Left lobe of liver (tissue), 2 donors: ENCODE results near the gene PLA2G3. TPM values are rescaled to one million over a fixed set of nuclear protein-coding genes. Genes with fewer than 3 reads are reported as not detected.
A peak's percentile ranks its signal among the peaks of the same experiment; 100 is the strongest.

ENCODE experiments used
- ATAC-seq: fragments of 200-7000 bp; cut with Tn5 transposase; one replicate; pipeline ENCODE4 v1.9.1; 2020; ENCODE audit warnings: mild to moderate bottlenecking, moderate library complexity
- DNase-seq: peaks from one replicate; pipeline ENCODE4 v3.0.0-alpha.2; 2020; ENCODE audit warnings: low spot score
- total RNA-seq: library from RNA; stranded (reverse); gene quantifications from one replicate; pipeline ENCODE4 v1.2.1, GENCODE V29; 2021
- donor health status: DM: no; HTN: no; CAD: no; lungs with moderate emphysema.
- donor health status: DM: no; HTN: yes; CAD: no.

Gene PLA2G3
- total RNA-seq, 1 donor from 2014 or later = not detected

GRCh38 chr22:31148953-31149627, 8.8 kb upstream of the PLA2G3 start:
- DNase-seq (no peak), ATAC-seq (peak; percentile 85)

- no peak for DNase-seq
- ATAC-seq = peak; percentile 30
Observed at GRCh38 chr22:31148488-31148887, 8.2 kb upstream of the PLA2G3 start.

GRCh38 chr22:31144223-31144622, 3.9 kb upstream of the PLA2G3 start:
- ATAC-seq (no peak), DNase-seq (no peak)

GRCh38 chr22:31143537-31143936, 3.2 kb upstream of the PLA2G3 start:
- DNase-seq = no peak

GRCh38 chr22:31143038-31143437, 2.7 kb upstream of the PLA2G3 start:
- no peak for ATAC-seq
- no peak for DNase-seq

More at GRCh38 chr22:31143537-31143936, 3.2 kb upstream of the PLA2G3 start:
- ATAC-seq = peak; percentile 31

- ATAC-seq = no peak
- no peak for DNase-seq
Observed at GRCh38 chr22:31142285-31142684, 2.0 kb upstream of the PLA2G3 start.

- DNase-seq = no peak
- no peak for ATAC-seq
Observed at GRCh38 chr22:31141551-31141950, 1.2 kb upstream of the PLA2G3 start.

- DNase-seq = no peak
- ATAC-seq = no peak
Observed at GRCh38 chr22:31140746-31141145, 438 bp upstream of the PLA2G3 start.

- DNase-seq = no peak
Observed at GRCh38 chr22:31139066-31139465, 1.2 kb downstream of the PLA2G3 start.

GRCh38 chr22:31138126-31138525, 2.2 kb downstream of the PLA2G3 start:
- DNase-seq = no peak
- no peak for ATAC-seq

More at GRCh38 chr22:31139066-31139465, 1.2 kb downstream of the PLA2G3 start:
- no peak for ATAC-seq

GRCh38 chr22:31137721-31138120, 2.6 kb downstream of the PLA2G3 start:
- no peak for DNase-seq
- ATAC-seq = no peak

DNA sequence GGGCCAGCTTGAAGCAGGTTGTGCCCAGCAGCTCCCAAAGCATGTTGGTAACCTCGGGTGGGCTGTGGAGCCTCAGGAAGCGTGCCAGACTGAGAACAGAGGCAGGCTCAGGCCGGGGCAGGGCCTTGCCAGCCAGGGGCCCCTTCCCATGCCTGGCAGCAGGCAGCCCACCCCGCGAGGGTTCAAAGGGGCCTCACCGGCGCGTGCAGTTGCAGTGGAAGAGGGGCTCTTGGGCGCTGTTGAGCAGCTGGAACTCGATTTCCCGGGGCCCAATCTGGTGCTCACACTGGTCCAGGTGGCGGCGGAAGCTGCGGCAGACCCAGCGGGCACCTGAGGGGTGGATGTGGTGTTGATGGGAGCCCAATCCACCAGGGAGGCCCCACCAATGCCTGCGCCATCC, 3.6 kb downstream of the PLA2G3 start:
- DNase-seq (no peak), ATAC-seq (no peak)

DNA sequence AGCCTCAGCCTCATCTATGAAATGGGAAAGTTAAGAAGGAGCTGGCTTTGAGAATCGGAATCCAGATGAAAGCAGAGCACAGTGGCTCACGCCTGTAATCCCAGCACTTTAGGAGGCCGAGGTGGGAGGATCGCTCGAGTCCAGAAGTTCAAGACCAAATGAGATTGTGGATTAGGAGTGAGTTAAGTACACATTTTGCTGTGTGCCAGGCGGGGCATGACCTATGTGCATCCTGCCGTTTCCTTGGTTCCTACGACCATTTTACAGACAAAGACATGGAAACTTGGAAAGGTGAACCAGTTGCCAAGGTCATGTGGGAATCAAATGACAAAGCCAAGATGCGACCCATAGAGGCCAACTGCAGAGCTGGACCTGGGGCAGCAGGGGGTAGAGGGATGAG, 4.2 kb downstream of the PLA2G3 start:
- ATAC-seq (no peak), DNase-seq (no peak)

DNA sequence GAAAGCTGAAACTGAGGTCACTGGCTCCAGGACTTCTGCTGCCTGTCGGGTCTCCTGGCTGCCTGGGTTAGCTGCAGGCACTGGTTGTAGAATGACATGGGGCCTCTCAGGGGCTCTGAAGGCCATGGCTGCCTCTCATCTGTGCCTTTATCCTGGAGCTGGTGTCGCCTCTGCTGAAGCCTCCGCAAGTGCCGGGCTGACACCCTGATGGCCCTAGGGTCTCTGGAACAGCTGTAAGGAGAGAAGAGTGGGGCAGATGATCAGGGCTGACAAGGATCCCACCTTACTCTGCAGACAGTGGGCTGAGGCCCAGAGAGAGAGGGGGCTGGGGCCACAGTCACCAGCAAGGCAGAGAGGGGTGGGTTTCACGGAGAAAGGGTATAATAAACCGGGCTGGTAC, 4.6 kb downstream of the PLA2G3 start:
- no peak for DNase-seq
- ATAC-seq = no peak

- DNase-seq (no peak), ATAC-seq (no peak)
Observed at GRCh38 chr22:31134688-31135087, 5.6 kb downstream of the PLA2G3 start.

GRCh38 chr22:31133911-31134310, 6.4 kb downstream of the PLA2G3 start:
- ATAC-seq (no peak), DNase-seq (no peak)

DNA sequence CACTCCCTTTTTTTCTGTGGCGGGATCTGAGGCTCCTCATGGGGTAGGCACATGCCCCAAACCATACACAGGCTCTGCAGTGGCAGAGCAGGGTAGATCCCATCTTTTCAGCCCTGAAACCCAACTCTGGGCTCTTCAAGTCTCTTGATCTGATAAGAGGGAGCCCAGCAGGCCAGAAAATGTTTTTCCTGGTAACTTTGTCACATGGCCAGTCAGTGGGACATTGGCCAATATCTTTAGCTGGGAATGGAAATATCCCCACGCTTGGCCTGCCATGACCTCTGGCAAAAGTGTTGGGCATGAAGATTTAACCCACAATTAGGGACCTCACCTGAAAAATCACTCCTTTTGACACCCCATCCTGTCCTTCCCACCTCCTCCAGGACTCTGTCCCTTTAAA, 9.4 kb downstream of the PLA2G3 start:
- no peak for ATAC-seq
- no peak for DNase-seq

DNA sequence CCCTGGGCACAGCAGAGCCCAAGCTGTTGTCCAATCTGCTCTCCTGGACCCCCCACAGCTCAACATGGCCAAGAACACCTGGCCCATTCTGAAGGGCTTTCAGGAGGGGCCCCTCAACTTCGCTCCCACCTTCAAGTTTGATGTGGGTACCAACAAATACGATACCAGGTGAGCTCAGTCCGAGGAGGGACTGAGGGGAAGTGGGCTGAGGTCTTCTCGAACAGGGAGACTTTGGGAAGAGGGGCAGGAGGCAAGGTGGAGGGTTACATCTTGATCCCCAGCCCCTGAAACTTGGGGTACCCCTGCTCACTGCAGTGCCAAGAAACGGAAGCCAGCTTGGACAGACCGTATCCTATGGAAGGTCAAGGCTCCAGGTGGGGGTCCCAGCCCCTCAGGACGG, 12.2 kb downstream of the PLA2G3 start:
- ATAC-seq = no peak
- no peak for DNase-seq

DNA sequence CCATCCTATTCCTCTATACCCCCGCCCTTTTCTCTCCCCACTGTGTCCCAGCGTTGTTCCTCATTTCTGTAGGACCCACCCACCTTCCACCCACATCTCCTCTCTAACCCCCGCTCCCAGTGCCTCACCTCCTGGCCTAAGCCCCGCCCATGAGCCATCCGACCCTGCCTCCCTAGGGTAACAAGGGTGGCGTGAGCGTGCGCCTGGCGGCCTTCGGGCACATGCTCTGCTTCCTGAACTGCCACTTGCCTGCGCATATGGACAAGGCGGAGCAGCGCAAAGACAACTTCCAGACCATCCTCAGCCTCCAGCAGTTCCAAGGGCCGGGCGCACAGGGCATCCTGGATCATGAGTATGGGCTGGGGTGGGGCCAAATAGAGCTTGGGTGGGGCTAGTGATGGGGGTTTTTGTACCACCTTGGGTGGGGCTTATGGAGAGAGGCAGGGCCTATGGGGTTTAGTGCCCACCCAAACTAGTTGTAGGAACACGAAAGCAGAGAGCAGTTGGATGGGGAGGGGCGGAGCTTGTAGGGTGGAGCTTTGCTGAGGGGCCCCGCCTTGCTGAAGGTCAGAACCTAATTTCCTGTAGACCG, 13.0 kb downstream of the PLA2G3 start:
- DNase-seq (no peak), ATAC-seq (no peak)

GRCh38 chr22:31126869-31127175, 13.5 kb downstream of the PLA2G3 start:
- ATAC-seq (no peak), DNase-seq (no peak)

DNA sequence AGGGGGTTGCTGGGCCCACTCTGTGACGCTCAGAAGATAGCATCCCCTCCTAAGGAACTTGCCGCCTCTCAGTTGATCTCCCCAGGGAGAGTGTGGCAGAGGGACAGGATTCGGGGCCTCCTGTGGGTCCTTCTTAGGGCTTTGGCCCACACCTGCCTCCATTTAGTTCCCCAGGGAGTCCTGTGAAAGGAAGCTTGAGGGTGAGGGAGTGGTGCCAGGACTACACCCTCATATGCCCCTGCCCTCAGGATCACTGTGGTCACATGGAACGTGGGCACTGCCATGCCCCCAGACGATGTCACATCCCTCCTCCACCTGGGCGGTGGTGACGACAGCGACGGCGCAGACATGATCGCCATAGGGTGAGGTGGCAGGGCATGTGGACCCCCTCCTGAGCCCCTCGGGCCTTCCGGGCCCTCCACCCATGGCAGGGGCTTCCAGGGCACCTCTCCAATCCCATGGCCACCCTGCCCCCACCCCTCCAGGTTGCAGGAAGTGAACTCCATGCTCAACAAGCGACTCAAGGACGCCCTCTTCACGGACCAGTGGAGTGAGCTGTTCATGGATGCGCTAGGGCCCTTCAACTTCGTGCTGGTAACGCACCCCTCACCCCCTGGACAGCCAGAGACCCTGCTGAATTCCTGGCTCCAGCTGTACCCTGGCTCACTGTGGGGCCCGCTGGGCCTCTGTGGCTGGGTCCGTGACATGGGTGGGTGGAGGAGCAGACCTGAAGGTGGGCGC, 14.0 kb downstream of the PLA2G3 start:
- DNase-seq = no peak

GRCh38 chr22:31125521-31126117, 14.7 kb downstream of the PLA2G3 start:
- DNase-seq (no peak), ATAC-seq (no peak)

More for the DNA sequence above, 14.0 kb downstream of the PLA2G3 start:
- ATAC-seq = no peak
